ENCODE measurements around the gene HIVEP3.

GRCh38 chr1:41774471-41774990, 144.2 kb downstream of the HIVEP3 start:
- TF ChIP-seq CTCF (IDR thresholded peaks at IDR 0.05) (no peak), STAT6 (CRISPR knock-in tag; conservative IDR thresholded peaks at IDR 0.05; ENCODE audit: low read depth) (no peak), IRF2 (CRISPR knock-in tag; IDR thresholded peaks at IDR 0.05; ENCODE audit: borderline replicate concordance, low read depth) (no peak), TCF7 (CRISPR knock-in tag; IDR thresholded peaks at IDR 0.05; ENCODE audit: low read depth) (no peak), NFYB (CRISPR knock-in tag; conservative IDR thresholded peaks at IDR 0.05; ENCODE audit: low read depth) (no peak), IRF1 (CRISPR knock-in tag; IDR thresholded peaks at IDR 0.05) (no peak), GRHL2 (CRISPR knock-in tag; IDR thresholded peaks at IDR 0.05; ENCODE audit: insufficient replicate concordance, severe bottlenecking) (no peak), AFF4 (CRISPR knock-in tag; IDR thresholded peaks at IDR 0.05; ENCODE audit: borderline replicate concordance) (no peak), PREB (CRISPR knock-in tag; IDR thresholded peaks at IDR 0.05; ENCODE audit: borderline replicate concordance) (no peak), E2F1 (CRISPR knock-in tag; IDR thresholded peaks at IDR 0.05) (no peak), ATF2 (CRISPR knock-in tag; IDR thresholded peaks at IDR 0.05; ENCODE audit: borderline replicate concordance, low read depth) (no peak)

Measured in WTC11 (cell line).